IMR-90 (cell line): ENCODE data around the gene MPND. TPM values are rescaled to one million over a fixed set of nuclear protein-coding genes. Genes with fewer than 3 reads are reported as not detected.

Experiments
- ATAC-seq: fragments of 200-7000 bp; cut with Tn5 transposase; 2 replicates; pipeline ENCODE4 v1.9.1; 2020; ENCODE audit warnings: low read depth, mild to moderate bottlenecking, moderate library complexity
- Bru-seq: library from RNA; stranded (reverse); fragments of 400-500 nt; gene quantifications from one replicate; lab custom pipeline; 2021; lab: Mats Ljungman, UMichigan
- BruChase-seq, 2 experiments: library from RNA; stranded (reverse); fragments of 400-500 nt; gene quantifications; one replicate each; lab custom pipeline; 2021; lab: Mats Ljungman, UMichigan
- BruUV-seq: library from RNA; stranded (reverse); fragments of 400-500 nt; replicated peaks from 2 replicates; lab custom pipeline; 2021; lab: Mats Ljungman, UMichigan
- CTCF ChIA-PET: fragments of 300-600 bp; formaldehyde crosslinking; extraction: SDS; loops from one replicate; lab custom pipeline; 2021; ENCODE audit warnings: antibody characterized with exemption; lab: Yijun Ruan, JAX
- POLR2A ChIA-PET: fragments of 300-600 bp; sonication (Branson Sonifier 250); formaldehyde crosslinking; loops from one replicate; lab custom pipeline; 2022; ENCODE audit warnings: antibody characterized with exemption; ENCODE audit not compliant: unreplicated experiment; lab: Charles Lee
- DNase-seq: peaks from one replicate; pipeline ENCODE4 v3.0.0; 2013
- H2AFZ ChIP-seq: replicated peaks from 2 replicates; pipeline ENCODE3; 2013; ENCODE audit warnings: low read length, mild to moderate bottlenecking; ENCODE audit not compliant: poor library complexity
- H2AK5ac ChIP-seq: 2 replicates; pipeline ENCODE4 v1.6.1; 2013; ENCODE audit warnings: low read depth, low read length, inconsistent platforms
- H2AK9ac ChIP-seq: replicated peaks from 2 replicates; pipeline ENCODE3; 2013; ENCODE audit warnings: mild to moderate bottlenecking, low read depth, low read length, moderate library complexity; ENCODE audit not compliant: poor library complexity
- H2BK120ac ChIP-seq: 2 replicates; pipeline ENCODE4 v1.6.1; 2013; ENCODE audit warnings: low read depth, low read length, inconsistent platforms
- H2BK15ac ChIP-seq: 3 replicates; pipeline ENCODE4 v1.6.1; 2013; ENCODE audit warnings: low read depth, low read length, inconsistent platforms
- H2BK20ac ChIP-seq: 2 replicates; pipeline ENCODE4 v1.6.1; 2013; ENCODE audit warnings: low read depth, mild to moderate bottlenecking, inconsistent platforms, low read length, moderate library complexity
- H2BK5ac ChIP-seq: 2 replicates; pipeline ENCODE4 v1.6.1; 2013; ENCODE audit warnings: mild to moderate bottlenecking, low read depth, low read length, inconsistent platforms; ENCODE audit not compliant: poor library complexity, severe bottlenecking
- H3K14ac ChIP-seq: replicated peaks from 2 replicates; pipeline ENCODE4 v1.6.1; 2013; ENCODE audit warnings: low read depth, low read length, inconsistent platforms
- H3K18ac ChIP-seq: 2 replicates; pipeline ENCODE4 v1.6.1; 2013; ENCODE audit warnings: low read depth, low read length, control low read depth
- H3K23ac ChIP-seq: 2 replicates; pipeline ENCODE4 v1.6.1; 2013; ENCODE audit warnings: low read depth, low read length, inconsistent platforms
- H3K27ac ChIP-seq: 2 replicates; pipeline ENCODE4 v1.5.1; 2013; ENCODE audit warnings: mild to moderate bottlenecking, control low read depth, low read length; ENCODE audit not compliant: insufficient read depth
- H3K27me3 ChIP-seq: 2 replicates; pipeline ENCODE4 v1.6.1; 2013; ENCODE audit warnings: low read length; ENCODE audit not compliant: control insufficient read depth, insufficient read depth
- H3K36me3 ChIP-seq: 2 replicates; pipeline ENCODE4 v1.6.1; 2013; ENCODE audit warnings: low read length, mixed read lengths; ENCODE audit not compliant: control insufficient read depth, insufficient read depth
- H3K4ac ChIP-seq: 2 replicates; pipeline ENCODE4 v1.6.1; 2013; ENCODE audit warnings: low read depth, low read length, inconsistent platforms
- H3K4me1 ChIP-seq: 2 replicates; pipeline ENCODE4 v1.6.1; 2013; ENCODE audit warnings: low read length, mixed read lengths; ENCODE audit not compliant: control insufficient read depth, insufficient read depth
- H3K4me2 ChIP-seq: 2 replicates; pipeline ENCODE4 v1.6.1; 2013; ENCODE audit warnings: low read depth, mild to moderate bottlenecking, control low read depth, low read length, moderate library complexity
- H3K4me3 ChIP-seq: 2 replicates; pipeline ENCODE4 v1.5.1; 2013; ENCODE audit warnings: low read depth, mild to moderate bottlenecking, control low read depth, low read length, moderate library complexity; ENCODE audit not compliant: insufficient read depth
- H3K56ac ChIP-seq: 2 replicates; pipeline ENCODE4 v1.6.1; 2013; ENCODE audit warnings: low read length, inconsistent platforms; ENCODE audit not compliant: insufficient read depth; ENCODE audit errors: extremely low read depth
- H3K79me1 ChIP-seq, 2 experiments: 2 replicates each; pipeline ENCODE4 v1.6.1; 2013; ENCODE audit warnings: low read length in 2 of 2, inconsistent platforms in 1 of 2, low read depth in 1 of 2
- H3K9ac ChIP-seq: 2 replicates; pipeline ENCODE4 v1.6.1; 2013; ENCODE audit warnings: low read depth, low read length, control low read depth
- H3K9me1 ChIP-seq: 2 replicates; pipeline ENCODE4 v1.6.1; 2013; ENCODE audit warnings: low read length, inconsistent platforms; ENCODE audit not compliant: insufficient read depth
- H3K9me3 ChIP-seq: 2 replicates; pipeline ENCODE4 v1.6.1; 2013; ENCODE audit warnings: low read length; ENCODE audit not compliant: control insufficient read depth, insufficient read depth
- H4K20me1 ChIP-seq: 2 replicates; pipeline ENCODE4 v1.6.1; 2013; ENCODE audit warnings: low read length, inconsistent platforms; ENCODE audit not compliant: insufficient read depth
- H4K5ac ChIP-seq: 2 replicates; pipeline ENCODE4 v1.6.1; 2013; ENCODE audit warnings: mild to moderate bottlenecking, low read depth, low read length, control low read depth
- H4K8ac ChIP-seq, 2 experiments: 2 replicates each; pipeline ENCODE4 v1.6.1; 2013; ENCODE audit warnings: low read depth in 2 of 2, low read length in 2 of 2, control low read depth in 1 of 2, inconsistent platforms in 1 of 2
- H4K91ac ChIP-seq: 2 replicates; pipeline ENCODE4 v1.6.1; 2013; ENCODE audit warnings: low read depth, low read length, inconsistent platforms; ENCODE audit not compliant: insufficient read depth
- MAZ ChIP-seq: IDR thresholded peaks from 2 replicates; pipeline ENCODE4 v1.6.1; 2012; ENCODE audit warnings: low read depth, mild to moderate bottlenecking, low read length, improper control_type of control experiment, moderate library complexity, borderline replicate concordance
- MXI1 ChIP-seq: IDR thresholded peaks from 2 replicates; pipeline ENCODE4 v1.6.1; 2012; ENCODE audit warnings: low read depth, mild to moderate bottlenecking, low read length, moderate library complexity, borderline replicate concordance
- RCOR1 ChIP-seq: IDR thresholded peaks from 2 replicates; pipeline ENCODE4 v1.6.1; 2012; ENCODE audit warnings: mild to moderate bottlenecking, low read length, improper control_type of control experiment; ENCODE audit not compliant: insufficient replicate concordance
- USF2 ChIP-seq: fragments of 150-350 bp; IDR thresholded peaks from 2 replicates; pipeline ENCODE4 v1.6.1; 2017; ENCODE audit warnings: mild to moderate bottlenecking, antibody characterized with exemption, low read length, low read depth
- WGBS, 2 experiments: methylation state at CpG; one replicate each; pipeline versions ENCODE4 v1.1.5 to v1.1.7; 2013; ENCODE audit warnings: missing lambda C conversion rate in 2 of 2; ENCODE audit not compliant: insufficient read length in 1 of 2; ENCODE audit errors: extremely low coverage in 2 of 2; 5-methylcytosine and 5-hydroxymethylcytosine counted together
- dilution Hi-C: fragments of 300-500 bp; cut with HindIII; formaldehyde crosslinking; loops from one replicate; pipeline ENCODE4 v1.14.3; 2018; ENCODE audit warnings: low sequenced_read_pairs; ENCODE audit not compliant: unreplicated experiment
- in situ Hi-C: fragments of 300-500 bp; cut with MboI; formaldehyde crosslinking; loops from 3 replicates; pipeline ENCODE4 v1.14.3; 2019; ENCODE audit warnings: low sequenced_read_pairs, inconsistent platforms, mixed read lengths
- intact Hi-C: fragments of 100-400 bp; cut with micrococcal nuclease; formaldehyde crosslinking; loops from 2 replicates; pipeline ENCODE4 v1.10.0; 2022
- long read RNA-seq: library from polyadenylated mRNA; unstranded; transcript quantifications from one replicate; pipeline ENCODE4 v2.0.0, GENCODE V29; 2021; ENCODE audit not compliant: unreplicated experiment
- polyA plus RNA-seq, 3 experiments: library from polyadenylated mRNA; depleted of rRNA; stranded (reverse); fragments of >200 nt; gene quantifications; 2 replicates each; pipeline ENCODE4 v1.2.3, GENCODE V29; 2012; ENCODE audit warnings: low replicate concordance in 1 of 3
- total RNA-seq: library from RNA; depleted of rRNA; stranded (reverse); fragments of >200 nt; gene quantifications from 2 replicates; pipeline ENCODE4 v1.2.3, GENCODE V29; 2012; rRNA removed

MPND gene
- total RNA-seq (2.3 and 3.3 TPM in 2 replicates), polyA plus RNA-seq (2012; rRNA removed) (8.1 and 9.8 TPM in 2 replicates), Bru-seq, nascent RNA (percentile 37 among the genes with signal in this experiment), BruChase-seq, experiment 1, labeled RNA remaining after a 6-hour chase (percentile 48 among the genes with signal in this experiment), BruChase-seq, experiment 2, labeled RNA remaining after a 2-hour chase (percentile 43 among the genes with signal in this experiment)
- polyA plus RNA-seq (2012; cell fraction: cytosol; rRNA removed): 12.5 and 13.1 TPM in 2 replicates
- polyA plus RNA-seq (2012; cell fraction: nucleus; rRNA removed; ENCODE audit: low replicate concordance): 4.6 and 9.8 TPM in 2 replicates
- long read RNA-seq, partial matches to known transcripts: 2 of 5 reads
- long read RNA-seq, other reads (novel, unspliced or antisense): 1 of 5 reads

- H2AFZ ChIP-seq: peak within 1 kb of the TSS; percentile 99
- peak; percentile 61; the same call in 1 of the 2 replicates for TF ChIP-seq USF2
- TF ChIP-seq MXI1: 0 out of 2 replicates have a peak, but pooled peaks have one; percentile 19
- TF ChIP-seq RCOR1: no peak
- TF ChIP-seq MAZ: peak; percentile 95; the same call in 1 of the 2 replicates
- peak within 1 kb of the TSS; percentile 77 for H3K27ac ChIP-seq
- peak within 1 kb of the TSS; percentile 40; the same call in 1 of the 2 replicates for H3K18ac ChIP-seq
- H3K4ac ChIP-seq: peak within 1 kb of the TSS; percentile 80
- H4K91ac ChIP-seq: peak within 1 kb of the TSS; percentile 78
- peaks cover 7 to 11% of the 10 kb centered on the region in 2 experiments; a peak in 2 of 4 replicates for H3K79me1 ChIP-seq
- H3K9me3 ChIP-seq: no peaks in the 10 kb centered on the region
- H3K27me3 ChIP-seq: no peaks in the 10 kb centered on the region
- 1% methylated on average over 19 of the region's 101 CpGs; no CpG with 5 or more reads in 1 of the 2 experiments for WGBS, 2 experiments
- H3K9me1 ChIP-seq: no peaks in the 10 kb centered on the region
- BruUV-seq: no TSS peak
- H2BK15ac ChIP-seq: peak within 1 kb of the TSS; percentile 15; the same call in 1 of the 3 replicates
- peak within 1 kb of the TSS; percentile 56 for H3K23ac ChIP-seq
- H3K36me3 ChIP-seq: peaks cover 5% of the 10 kb centered on the region
- ATAC-seq: peak; percentile 84
- intact Hi-C loops: no loop called here
- peak within 1 kb of the TSS; percentile 87; the same call in 1 of the 2 replicates for H2AK5ac ChIP-seq
- H2BK120ac ChIP-seq: no peak within 1 kb of the TSS
- peak; percentile 64 for DNase-seq
- POLR2A ChIA-PET: no interaction called here
- no peak within 1 kb of the TSS for H2BK20ac ChIP-seq
- peak within 1 kb of the TSS; percentile 71 to 99 for H4K8ac ChIP-seq
- H3K14ac ChIP-seq: peak within 1 kb of the TSS; percentile 79
- H4K20me1 ChIP-seq: no peaks in the 10 kb centered on the region
- H3K4me3 ChIP-seq: peak within 1 kb of the TSS; percentile 81
- H3K4me1 ChIP-seq: peaks cover 7% of the 10 kb centered on the region
- H3K56ac ChIP-seq: no peak within 1 kb of the TSS; the same call in 1 of the 2 replicates
- peak within 1 kb of the TSS; percentile 84 for H4K5ac ChIP-seq
- CTCF ChIA-PET: interaction anchor here (0.7 to 3.1 kb wide), 3 partner anchors 9 to 76 kb away, joined by 3 to 29 read pairs (median 3); no protein-coding TSS in a partner anchor
- dilution Hi-C loops: no loop called here
- peak within 1 kb of the TSS; percentile 100 for H3K4me2 ChIP-seq
- H3K9ac ChIP-seq: peak within 1 kb of the TSS; percentile 78
- peak within 1 kb of the TSS; percentile 72 for H2BK5ac ChIP-seq
- peak within 1 kb of the TSS; percentile 96 for H2AK9ac ChIP-seq
- in situ Hi-C loops: no loop called here
Observed at GRCh38 chr19:4343370-4344307, at the start of gene MPND. Gene MPND, plus strand, starts transcription at chr19:4343562. Its CDS starts 32 bp downstream, at chr19:4343594.
